ENCODE data around the gene IFFO2. TPM values are rescaled to one million over a fixed set of nuclear protein-coding genes. Genes with fewer than 3 reads are reported as not detected.

IFFO2 gene
- total RNA-seq, 2 donors from 2014 or later, result 4.6 to 6.4 TPM

- H3K4me1 Mint-ChIP-seq, result peaks cover 21% of the 10 kb centered on the region
- Histone ChIP-seq H3K9me3 (ENCODE audit: control insufficient read depth, low read length) (no peaks in the 10 kb centered on the region), H3K36me3 (ENCODE audit: control insufficient read depth, insufficient read depth, low read length) (no peaks in the 10 kb centered on the region), H3K27ac (ENCODE audit: low read depth, low read length) (no peak overlapping the region), H3K4me1 (ENCODE audit: control insufficient read depth, insufficient read depth, low read length) (no peaks in the 10 kb centered on the region), H3K4me3 (ENCODE audit: low read length) (no peak overlapping the region), H3K27me3 (ENCODE audit: control insufficient read depth, insufficient read depth, low read length, poor library complexity, severe bottlenecking) (no peaks in the 10 kb centered on the region), H3K9ac (ENCODE audit: extremely low read depth, low read length, poor library complexity, severe bottlenecking) (no peak overlapping the region)
- no peak for DNase-seq
- peaks cover 2% of the 10 kb centered on the region for H3K27me3 Mint-ChIP-seq (ENCODE audit: insufficient read depth)
- H3K4me3 Mint-ChIP-seq, result no peak overlapping the region
- H3K36me3 Mint-ChIP-seq (ENCODE audit: low read depth), result peaks cover 1% of the 10 kb centered on the region
- TF ChIP-seq, protein P1, sequence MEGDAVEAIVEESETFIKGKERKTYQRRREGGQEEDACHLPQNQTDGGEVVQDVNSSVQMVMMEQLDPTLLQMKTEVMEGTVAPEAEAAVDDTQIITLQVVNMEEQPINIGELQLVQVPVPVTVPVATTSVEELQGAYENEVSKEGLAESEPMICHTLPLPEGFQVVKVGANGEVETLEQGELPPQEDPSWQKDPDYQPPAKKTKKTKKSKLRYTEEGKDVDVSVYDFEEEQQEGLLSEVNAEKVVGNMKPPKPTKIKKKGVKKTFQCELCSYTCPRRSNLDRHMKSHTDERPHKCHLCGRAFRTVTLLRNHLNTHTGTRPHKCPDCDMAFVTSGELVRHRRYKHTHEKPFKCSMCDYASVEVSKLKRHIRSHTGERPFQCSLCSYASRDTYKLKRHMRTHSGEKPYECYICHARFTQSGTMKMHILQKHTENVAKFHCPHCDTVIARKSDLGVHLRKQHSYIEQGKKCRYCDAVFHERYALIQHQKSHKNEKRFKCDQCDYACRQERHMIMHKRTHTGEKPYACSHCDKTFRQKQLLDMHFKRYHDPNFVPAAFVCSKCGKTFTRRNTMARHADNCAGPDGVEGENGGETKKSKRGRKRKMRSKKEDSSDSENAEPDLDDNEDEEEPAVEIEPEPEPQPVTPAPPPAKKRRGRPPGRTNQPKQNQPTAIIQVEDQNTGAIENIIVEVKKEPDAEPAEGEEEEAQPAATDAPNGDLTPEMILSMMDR (conservative IDR thresholded peaks at IDR 0.05), result no peak
- peaks cover 1% of the 10 kb centered on the region for H3K9me3 Mint-ChIP-seq
- WGBS, 2 experiments (ENCODE audit: insufficient coverage in 1 of 2, insufficient read length in 1 of 2), result 76 to 77% methylated on average over 5 to 12 of the region's 12 CpGs
- no peak overlapping the region for H3K27ac Mint-ChIP-seq
Observed at GRCh38 chr1:18927654-18928272, 28.7 kb downstream of the IFFO2 start.

GRCh38 chr1:18927082-18927653, 29.3 kb downstream of the IFFO2 start:
- peaks cover 2% of the 10 kb centered on the region for H3K27me3 Mint-ChIP-seq (ENCODE audit: insufficient read depth)
- H3K36me3 Mint-ChIP-seq (ENCODE audit: low read depth), result peaks cover 1% of the 10 kb centered on the region
- WGBS, 2 experiments (ENCODE audit: insufficient coverage in 1 of 2, insufficient read length in 1 of 2), result 94 to 99% methylated on average over 9 to 16 of the region's 16 CpGs
- peaks cover 1% of the 10 kb centered on the region for H3K9me3 Mint-ChIP-seq
- H3K9me3 ChIP-seq (ENCODE audit: control insufficient read depth, low read length), result no peaks in the 10 kb centered on the region
- H3K27ac Mint-ChIP-seq, result no peak overlapping the region
- H3K36me3 ChIP-seq (ENCODE audit: control insufficient read depth, insufficient read depth, low read length), result no peaks in the 10 kb centered on the region
- no peak for DNase-seq
- peaks cover 15% of the 10 kb centered on the region for H3K4me1 Mint-ChIP-seq
- no peak overlapping the region for H3K9ac ChIP-seq (ENCODE audit: extremely low read depth, low read length, poor library complexity, severe bottlenecking)
- TF ChIP-seq, protein P1 (conservative IDR thresholded peaks at IDR 0.05), result no peak
- no peak overlapping the region for H3K4me3 ChIP-seq (ENCODE audit: low read length)
- no peak overlapping the region for H3K27ac ChIP-seq (ENCODE audit: low read depth, low read length)
- H3K27me3 ChIP-seq (ENCODE audit: control insufficient read depth, insufficient read depth, low read length, poor library complexity, severe bottlenecking), result no peaks in the 10 kb centered on the region
- no peak overlapping the region for H3K4me3 Mint-ChIP-seq
- no peaks in the 10 kb centered on the region for H3K4me1 ChIP-seq (ENCODE audit: control insufficient read depth, insufficient read depth, low read length)

- Mint-ChIP-seq H3K4me3 (no peak overlapping the region), H3K4me1 (peaks cover 8% of the 10 kb centered on the region), H3K36me3 (ENCODE audit: low read depth) (peaks cover 1% of the 10 kb centered on the region), H3K27me3 (ENCODE audit: insufficient read depth) (peaks cover 2% of the 10 kb centered on the region), H3K9me3 (peaks cover 1% of the 10 kb centered on the region), H3K27ac (no peak overlapping the region)
- DNase-seq, result no peak
- Histone ChIP-seq H3K27me3 (ENCODE audit: control insufficient read depth, insufficient read depth, low read length, poor library complexity, severe bottlenecking) (no peaks in the 10 kb centered on the region), H3K9me3 (ENCODE audit: control insufficient read depth, low read length) (no peaks in the 10 kb centered on the region), H3K36me3 (ENCODE audit: control insufficient read depth, insufficient read depth, low read length) (no peaks in the 10 kb centered on the region), H3K4me1 (ENCODE audit: control insufficient read depth, insufficient read depth, low read length) (no peaks in the 10 kb centered on the region), H3K9ac (ENCODE audit: extremely low read depth, low read length, poor library complexity, severe bottlenecking) (no peak overlapping the region), H3K27ac (ENCODE audit: low read depth, low read length) (no peak overlapping the region), H3K4me3 (ENCODE audit: low read length) (no peak overlapping the region)
- TF ChIP-seq, protein P1 (conservative IDR thresholded peaks at IDR 0.05), result no peak
- 83% methylated on average over 8 to 13 of the region's 13 CpGs for WGBS, 2 experiments (ENCODE audit: insufficient coverage in 1 of 2, insufficient read length in 1 of 2)
Observed at GRCh38 chr1:18926315-18927081, 30.0 kb downstream of the IFFO2 start.

Measured in endodermal cell (in vitro differentiated cells).